GM19397 (cell line): ENCODE measurements around the gene STARD5.

ENCODE experiments used
- ATAC-seq: cut with Tn5 transposase; IDR thresholded peaks from one replicate; pipeline ENCODE4 v1.9.1; 2021; ENCODE audit warnings: mild to moderate bottlenecking, moderate library complexity; ENCODE audit not compliant: unreplicated experiment

The STARD5 gene

DNA sequence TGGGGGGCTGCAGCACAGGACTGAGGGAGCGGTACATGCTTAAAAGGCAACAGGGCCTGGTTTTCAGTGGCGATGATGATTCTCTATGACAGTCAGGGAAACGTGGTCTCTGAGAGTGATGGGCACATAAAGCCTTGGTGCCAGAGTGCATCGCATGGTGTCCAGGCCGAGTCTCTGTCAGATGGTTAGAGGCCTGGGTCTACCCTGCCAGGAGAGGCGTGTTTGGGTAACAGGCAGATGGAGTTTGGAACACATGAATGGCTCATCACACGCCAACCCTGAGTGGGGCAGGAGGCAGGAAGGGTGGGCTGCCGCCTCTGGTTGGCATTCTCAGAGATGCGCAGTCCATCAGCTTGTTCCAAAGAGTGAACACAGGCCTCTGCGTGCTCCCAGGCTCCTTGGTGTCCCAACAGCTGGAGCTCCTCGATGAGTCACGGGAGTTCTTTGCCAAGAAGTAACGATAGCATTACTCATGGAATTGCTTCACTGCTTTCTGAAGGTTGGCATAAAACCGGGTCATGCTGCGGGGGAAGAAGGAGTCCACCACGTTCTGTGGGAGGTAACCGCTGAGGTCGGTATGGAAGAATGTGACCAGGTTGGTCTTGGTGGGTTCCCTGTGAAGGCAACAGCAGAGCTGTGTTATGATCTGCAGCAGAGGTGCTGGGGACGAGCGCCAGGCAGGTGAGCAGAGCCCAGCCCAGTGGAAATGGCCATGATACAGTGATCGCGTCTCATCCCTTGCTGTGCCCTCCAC is 11.0 kb downstream of the STARD5 start:
- no peak for ATAC-seq

DNA sequence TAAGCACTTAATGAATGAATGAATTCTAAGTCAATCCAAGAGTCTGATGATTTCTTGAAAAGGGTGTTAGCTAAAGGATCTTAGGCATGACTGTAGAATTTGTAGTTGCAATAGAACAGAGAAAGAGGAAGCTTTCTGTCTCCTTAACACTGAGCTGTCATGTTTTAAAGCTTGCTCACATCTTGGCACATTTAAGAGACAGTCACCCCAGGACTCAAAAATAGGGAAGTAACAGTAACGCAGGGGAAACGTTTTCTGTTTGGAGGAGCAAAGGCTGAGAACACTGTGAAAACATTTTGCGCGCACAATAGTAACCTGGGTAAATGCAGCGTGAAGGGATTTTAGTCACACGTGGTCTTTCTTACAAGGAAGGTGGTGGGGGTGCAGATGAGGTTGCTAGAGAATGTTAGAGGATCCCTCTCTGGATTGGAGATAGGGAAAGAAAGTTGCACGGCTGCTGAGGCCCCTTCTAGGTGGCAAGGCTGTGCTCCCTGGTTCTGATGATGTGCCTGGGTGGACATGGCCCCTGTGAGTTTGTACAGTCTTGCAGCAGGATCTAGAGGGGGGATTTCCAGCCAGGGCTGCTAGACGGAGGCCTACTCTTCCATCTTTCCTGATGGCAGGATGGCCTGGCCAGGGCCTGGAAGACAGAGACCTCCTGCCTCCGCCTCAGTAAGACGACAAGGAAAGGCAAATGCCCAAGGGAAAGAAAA is 12.0 kb downstream of the STARD5 start:
- ATAC-seq = no peak

DNA sequence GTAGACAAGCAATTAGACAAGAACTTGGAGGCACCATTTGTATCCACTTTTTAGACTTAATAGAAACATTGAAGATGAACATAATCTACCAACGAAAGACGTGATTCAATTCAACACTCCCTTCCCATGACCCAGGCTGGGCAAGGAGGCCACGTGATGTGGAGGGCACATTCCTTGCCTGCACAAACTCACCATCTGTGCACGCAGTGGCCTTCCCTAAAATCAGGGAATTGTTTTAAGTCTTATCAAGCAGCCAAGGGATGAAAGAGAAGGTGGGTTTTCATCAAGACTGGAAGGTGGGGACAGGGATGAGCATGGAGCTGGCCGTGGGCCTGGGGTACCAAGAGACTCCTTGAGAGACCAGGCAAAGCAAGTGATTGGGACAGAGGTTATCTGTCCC is 13.5 kb downstream of the STARD5 start:
- no peak for ATAC-seq

DNA sequence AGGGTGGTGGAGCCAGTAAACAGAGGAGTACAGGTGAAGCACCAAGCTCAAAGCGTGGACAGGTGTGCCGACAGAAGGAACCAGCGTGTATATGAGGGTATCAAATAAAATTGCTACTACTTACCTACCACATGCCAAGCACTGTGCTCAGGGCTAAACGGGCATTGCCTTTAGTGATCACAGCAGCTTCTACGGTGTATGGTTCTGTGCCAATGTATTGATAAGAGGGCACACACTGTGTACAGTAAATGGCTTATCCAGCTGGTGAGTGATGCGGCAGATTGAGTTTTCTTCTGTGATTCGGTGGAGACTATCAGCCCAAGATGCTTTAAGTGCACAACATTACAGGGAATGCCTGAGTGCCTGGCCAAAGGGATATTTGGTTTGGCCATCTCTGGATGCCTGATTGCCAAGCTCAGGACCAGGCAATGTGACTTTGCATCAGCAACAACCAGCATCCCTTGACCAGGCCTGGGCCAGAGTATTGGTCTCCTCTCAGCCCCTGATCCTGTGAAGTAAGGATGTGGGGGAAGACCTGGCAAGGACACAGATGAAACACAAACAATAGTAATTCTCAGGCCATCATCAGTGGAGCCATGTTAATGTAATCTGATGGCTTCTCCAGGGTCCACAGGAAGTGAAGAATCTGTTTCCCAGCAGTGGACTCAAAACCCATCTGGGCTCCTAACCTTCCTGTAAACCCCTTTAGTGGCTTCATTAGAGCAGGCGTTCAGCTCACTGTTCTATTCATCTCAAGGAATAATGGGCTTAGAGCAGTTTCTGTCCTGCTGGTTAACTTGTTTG is 14.1 kb downstream of the STARD5 start:
- ATAC-seq = no peak

DNA sequence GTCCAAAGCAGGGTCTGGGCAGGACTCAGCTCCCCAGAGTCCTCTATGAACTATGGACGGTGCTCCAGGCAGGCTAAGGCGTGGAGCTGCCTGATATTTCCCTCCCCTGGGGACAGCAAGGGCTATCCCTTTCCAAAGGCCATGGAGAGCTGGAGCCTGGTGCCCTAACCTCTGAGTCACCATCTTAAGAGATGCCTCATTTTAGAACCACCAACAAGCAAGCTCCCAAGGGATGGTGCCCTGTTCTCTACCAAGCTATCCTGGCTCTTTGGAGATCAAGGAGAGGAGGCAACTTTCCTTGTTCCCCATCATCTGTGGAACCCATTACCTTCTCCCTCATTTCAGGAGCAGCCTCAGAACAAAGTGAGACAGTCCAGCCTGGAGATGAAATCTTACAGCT is 15.7 kb downstream of the STARD5 start:
- no peak for ATAC-seq

DNA sequence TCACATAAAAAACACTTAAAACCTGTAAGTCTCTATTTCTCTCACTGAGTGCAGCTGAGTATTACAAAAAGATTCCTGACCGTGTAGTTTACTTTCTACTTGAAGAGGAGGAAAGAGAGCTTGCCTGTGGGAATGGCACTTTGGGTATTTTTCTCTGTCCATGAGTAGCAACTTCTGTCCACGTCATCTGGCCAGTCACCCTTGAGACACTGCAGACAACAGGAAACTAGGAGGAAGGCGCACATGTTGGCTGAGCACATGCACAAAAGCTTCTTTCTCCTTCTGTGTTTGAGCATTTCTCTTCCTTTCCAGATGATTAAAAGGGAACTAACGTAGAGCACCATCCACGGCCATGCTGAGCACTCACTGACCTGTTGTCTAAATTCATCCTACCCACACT is 19.7 kb downstream of the STARD5 start:
- no peak for ATAC-seq

DNA sequence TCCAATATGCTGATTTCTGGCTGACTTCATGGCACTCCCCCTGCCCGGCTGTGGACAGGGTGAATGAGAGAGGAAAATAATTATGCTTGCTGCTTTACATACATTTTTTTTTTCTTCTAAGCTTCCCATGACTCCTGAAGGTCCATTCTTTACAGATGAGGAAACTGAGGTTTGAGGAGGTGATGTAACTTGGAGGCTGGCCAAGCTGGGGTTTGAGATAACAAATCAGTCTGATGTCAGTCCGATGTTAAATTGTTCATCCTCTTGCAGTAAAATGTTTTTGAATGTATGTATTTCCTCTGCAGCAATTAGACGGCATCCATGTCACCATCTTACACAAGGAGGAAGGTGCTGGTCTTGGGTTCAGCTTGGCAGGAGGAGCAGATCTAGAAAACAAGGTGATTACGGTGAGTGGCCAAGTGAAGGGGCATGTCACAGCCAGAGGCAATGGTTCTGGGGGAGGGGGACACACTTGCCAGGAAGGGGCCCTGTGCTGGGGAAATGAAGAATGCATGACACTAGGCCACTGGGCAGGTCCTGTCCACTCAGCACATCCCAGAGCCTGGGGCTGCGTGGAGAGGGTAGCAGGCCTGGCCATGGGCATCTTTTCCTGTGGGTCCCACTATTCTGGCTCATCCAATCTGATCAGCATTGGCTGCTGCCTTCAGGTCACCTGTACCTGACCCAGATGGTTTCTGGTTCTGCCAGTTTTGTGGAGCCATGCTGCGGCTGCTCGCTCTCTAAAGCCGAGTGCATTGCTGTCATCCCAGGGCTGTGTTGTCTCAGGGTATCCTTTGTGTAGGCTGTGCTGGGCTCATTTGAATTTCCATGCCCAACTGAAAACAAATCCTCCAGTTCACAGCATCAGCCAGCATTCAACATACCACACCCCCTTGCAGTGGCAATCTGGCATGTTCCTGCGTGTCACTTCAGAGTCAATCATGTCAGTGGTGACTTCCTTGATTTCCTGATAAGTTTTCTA is 20.4 kb downstream of the STARD5 start:
- no peak for ATAC-seq

DNA sequence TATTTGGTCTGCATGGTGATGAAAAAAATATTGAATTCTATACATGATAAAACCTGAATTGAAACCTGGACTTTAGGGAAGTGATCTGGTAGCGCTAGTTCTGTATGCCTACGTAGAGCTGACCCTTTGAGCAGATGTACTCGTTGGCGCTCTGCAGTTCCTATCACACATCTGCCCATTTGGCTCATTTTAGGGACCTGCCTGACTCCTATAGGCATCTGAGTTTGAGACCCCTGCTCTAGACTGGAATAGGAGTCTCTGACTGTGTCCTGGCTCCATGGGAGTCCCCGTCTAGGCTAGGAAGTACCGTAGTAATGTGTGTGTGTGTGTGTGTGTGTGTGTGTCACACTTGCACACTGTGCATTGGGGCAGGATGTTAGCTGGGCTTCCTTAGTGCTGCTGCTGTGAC is 21.2 kb downstream of the STARD5 start:
- peak; percentile 17 for ATAC-seq

DNA sequence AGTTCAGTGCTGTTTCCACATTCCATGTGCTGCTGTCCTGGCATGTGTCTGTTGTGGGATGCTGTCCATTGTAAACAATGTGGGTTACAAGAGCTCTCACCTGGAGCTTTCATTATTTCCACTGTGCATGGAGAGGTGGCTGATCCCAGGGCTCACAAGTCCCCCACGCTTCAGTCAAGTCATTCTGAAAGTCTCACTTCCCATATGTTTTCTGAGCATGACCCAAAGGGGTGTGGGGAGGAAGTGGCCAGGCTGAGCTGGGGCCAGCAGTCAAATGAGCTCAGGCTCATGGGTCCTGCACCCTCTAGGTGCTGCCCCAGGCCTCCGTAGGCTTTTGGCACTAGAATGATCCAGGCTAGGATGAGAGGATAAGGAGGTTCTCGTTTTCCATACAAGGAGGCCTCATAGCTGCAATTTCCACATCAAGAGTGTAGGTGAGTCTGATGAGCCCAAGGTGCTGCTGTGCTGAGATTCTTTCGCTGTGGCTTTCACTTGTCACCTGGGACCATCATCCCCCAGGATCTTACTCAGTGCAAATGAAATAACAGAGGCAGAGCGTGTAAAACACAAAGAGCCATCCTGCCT is 22.0 kb downstream of the STARD5 start:
- peak; percentile 72 for ATAC-seq

DNA sequence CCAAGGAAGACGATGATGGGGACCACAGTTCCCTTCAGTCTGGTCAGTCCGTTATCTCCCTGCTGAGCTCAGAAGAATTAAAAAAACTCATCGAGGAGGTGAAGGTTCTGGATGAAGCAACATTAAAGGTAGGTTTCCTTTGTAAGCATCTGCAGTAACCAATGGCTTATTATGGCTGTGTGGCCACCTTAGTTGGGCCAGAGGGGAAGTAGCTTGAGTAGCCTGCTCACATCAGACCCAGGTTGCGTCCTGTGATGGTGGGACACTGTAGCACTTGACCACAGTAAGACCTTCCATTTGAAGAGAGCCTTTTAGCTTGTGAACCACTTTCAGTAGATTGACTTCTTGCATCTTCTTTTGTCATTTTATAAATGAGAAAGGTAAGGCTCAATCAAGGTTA is 22.6 kb downstream of the STARD5 start:
- ATAC-seq = no peak

DNA sequence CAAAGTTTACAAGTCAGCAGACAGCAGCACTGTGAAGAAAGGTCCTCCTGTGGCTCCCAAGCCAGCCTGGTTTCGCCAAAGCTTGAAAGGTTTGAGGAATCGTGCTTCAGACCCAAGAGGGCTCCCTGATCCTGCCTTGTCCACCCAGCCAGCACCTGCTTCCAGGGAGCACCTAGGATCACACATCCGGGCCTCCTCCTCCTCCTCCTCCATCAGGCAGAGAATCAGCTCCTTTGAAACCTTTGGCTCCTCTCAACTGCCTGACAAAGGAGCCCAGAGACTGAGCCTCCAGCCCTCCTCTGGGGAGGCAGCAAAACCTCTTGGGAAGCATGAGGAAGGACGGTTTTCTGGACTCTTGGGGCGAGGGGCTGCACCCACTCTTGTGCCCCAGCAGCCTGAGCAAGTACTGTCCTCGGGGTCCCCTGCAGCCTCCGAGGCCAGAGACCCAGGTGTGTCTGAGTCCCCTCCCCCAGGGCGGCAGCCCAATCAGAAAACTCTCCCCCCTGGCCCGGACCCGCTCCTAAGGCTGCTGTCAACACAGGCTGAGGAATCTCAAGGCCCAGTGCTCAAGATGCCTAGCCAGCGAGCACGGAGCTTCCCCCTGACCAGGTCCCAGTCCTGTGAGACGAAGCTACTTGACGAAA is 24.2 kb downstream of the STARD5 start:
- no peak for ATAC-seq

DNA sequence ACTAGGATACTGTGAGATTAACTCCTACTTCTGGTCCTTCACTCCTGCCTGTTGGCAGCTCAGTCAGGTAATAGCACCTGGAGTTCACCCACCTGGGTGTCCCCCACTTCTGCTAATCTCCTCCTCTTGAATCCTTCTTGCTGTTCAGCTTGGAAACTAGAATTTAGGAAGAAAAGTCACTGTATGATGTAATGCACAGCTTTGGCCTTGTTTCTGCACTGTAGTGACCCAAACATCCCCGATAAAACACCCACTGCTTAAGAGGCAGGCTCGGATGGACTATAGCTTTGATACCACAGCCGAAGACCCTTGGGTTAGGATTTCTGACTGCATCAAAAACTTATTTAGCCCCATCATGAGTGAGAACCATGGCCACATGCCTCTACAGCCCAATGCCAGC is 24.8 kb downstream of the STARD5 start:
- no peak for ATAC-seq

DNA sequence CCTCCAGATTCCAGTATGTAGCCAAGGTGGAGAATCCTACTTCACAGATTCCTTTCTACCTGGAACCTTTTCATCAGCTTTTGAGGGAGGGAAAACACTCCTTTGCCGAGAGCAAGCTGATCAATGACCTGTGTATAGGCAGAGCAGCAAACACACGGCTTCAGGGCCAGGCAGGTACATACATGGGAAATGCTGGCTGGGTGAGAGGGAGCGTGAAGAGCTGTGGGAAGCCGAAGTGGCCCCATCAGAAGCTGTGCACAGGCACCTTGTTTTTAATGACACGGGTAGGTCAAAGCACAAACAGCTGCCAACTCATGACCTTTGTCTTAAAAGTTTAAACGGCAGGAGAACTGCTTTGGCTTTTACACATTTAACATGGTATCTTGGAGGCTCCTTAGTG is 25.3 kb downstream of the STARD5 start:
- no peak for ATAC-seq

DNA sequence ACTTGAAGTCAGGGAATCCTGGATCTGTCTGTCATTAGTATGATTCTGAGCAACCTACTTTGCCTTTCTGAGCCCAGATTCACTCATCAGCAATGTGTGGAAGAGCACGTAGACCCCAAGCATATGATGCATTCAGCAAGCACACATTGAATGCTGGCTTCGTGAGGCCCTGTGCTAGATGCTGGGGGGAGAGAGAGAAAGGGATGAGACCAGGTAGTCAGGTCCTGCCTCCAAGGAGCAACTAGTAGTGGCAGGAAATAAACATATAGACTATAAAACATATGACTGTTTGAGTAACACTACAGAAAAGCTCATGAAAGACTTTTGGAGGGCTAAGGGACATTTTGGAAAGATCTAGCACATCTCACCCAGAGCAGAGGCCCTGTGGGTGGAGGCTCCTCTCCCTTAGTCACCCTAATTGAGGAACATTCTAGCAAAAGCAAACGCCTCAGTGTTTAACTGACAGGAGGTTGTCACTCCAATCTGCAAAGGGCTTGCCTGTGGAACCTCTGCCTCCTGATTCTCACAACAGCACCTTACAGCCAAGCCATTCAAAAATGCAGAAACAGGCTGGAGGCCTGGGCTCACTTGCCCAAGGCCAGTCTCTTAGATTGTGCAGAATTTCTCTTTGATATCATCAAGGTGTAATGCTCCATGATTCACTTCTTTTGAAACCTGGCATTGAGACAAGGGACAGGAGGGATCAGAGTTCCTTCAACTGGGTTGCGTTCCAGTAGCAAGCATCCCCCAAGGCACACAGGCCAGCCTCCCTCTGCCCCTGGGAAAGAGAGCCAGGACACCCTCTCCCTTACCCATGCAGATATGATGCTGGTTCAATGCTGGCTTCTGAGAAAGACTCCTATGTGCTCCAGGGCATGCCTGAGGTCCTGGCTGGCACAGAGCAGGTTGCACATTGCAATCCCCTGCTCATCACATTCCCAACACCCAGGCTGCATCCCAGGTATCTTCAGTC is 26.1 kb downstream of the STARD5 start:
- no peak for ATAC-seq

DNA sequence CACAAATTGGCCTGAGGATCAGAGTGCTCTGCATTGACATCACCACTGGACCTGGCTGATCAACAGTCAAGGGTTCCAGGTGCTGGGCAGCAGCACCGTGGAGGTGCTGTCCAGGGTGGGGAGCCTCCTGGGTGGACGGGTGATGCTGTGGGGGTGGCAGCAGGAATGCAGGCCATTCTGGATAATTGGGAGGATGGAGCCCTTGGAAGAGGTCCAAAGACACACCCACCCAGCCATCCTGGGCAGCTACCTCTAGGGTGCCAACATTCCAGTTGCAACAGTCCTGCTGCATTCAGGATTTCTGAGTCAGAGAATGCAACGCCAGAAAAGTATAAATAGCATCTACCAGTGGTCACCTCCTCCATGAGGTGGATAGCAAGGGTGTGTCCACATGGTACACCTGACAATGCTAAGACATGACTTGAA is 26.8 kb downstream of the STARD5 start:
- no peak for ATAC-seq

DNA sequence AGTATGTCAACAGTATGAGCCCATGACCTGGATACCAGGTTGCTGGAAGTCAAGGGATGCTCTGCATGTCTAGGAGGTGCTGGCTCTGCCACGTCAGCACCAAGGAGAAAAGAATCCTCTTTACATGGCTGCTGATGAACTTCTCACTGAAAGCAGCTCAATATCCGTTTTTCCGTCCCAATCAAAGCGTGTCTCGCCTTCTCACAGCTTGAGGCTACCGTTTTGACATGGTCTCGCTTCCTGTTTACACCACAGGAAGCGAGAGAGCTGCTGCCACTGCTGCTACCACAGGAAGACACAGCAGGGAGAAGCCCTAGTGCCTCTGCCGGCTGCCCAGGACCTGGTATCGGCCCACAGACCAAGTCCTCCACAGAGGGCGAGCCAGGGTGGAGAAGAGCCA is 27.3 kb downstream of the STARD5 start:
- ATAC-seq = peak; percentile 50

DNA sequence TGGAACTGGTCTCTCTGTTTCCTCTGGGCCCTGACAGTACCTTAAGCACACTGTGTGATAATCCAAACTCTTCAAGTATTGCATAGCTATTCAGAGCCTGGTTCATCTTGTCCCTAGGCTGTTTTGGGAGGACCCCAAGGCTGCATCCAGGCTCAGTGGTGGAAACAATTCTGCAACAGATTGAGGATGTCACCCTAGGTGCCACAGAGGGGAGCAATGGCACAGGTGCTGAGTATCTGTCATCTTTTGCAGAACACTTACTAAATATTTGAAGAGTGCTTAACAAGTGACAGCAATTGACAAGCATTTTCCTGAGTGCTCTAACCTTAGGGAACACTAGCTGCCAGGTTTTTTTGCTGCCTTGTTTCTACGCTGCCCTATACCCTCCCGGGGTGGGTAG is 27.8 kb downstream of the STARD5 start:
- no peak for ATAC-seq

DNA sequence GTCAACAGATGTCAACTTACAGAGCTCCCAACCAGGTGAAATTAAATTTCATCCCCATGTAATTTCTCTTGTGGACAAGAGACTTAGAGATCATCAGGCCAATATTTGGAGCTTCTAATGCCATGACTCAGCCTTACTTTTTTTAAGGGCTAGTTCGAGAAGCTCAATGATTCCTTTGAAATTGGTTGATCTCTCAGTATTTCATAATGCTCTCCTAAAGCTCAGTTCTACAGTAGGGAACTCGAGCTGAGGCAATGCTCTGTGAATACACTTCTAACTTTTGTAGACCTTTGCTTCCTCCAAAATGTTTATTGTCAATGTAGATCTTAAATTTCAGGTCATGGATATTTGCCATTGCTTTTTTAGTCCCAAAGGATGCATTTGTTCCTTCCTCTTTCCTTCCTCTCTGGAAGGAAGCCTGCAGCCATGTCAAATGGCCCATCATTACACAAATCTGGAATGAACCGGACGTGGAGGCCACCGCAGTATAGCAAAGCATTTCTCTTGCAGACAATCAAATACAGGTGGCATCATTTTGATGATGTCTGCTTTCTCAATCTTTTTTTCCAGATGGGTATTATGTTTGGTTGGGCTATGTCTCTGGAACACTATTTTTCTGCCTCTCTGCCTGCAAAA is 28.3 kb downstream of the STARD5 start:
- ATAC-seq = no peak
